ENCODE measurements around the gene IL9.

IL9 gene

GRCh38 chr5:135857630-135858311 lies 37.9 kb downstream of the IL9 start:
- Histone ChIP-seq H3K9me3 (replicated peaks in 1 of 11) (peaks cover 18 to 37% (median 31%) of the 10 kb centered on the region in 11 experiments), H3K4me1 (peaks cover 0 to 33% (median 0%) of the 10 kb centered on the region in 10 experiments; a peak in 5 of 20 replicates), H3K4me2 (no peak overlapping the region), H3K4me3 (no peak overlapping the region), H3K27me3 (no peaks in the 10 kb centered on the region), H3K27ac (no peak overlapping the region), H3K36me3 (no peaks in the 10 kb centered on the region; a peak in 1 of 22 replicates), H3K9ac (no peak overlapping the region), H4K20me1 (no peaks in the 10 kb centered on the region)
- TF ChIP-seq Cebpa-rat (IDR thresholded peaks at IDR 0.05) = no peak

GRCh38 chr5:135851915-135852845 lies 43.5 kb downstream of the IL9 start:
- Histone ChIP-seq H3K27me3 (no peaks in the 10 kb centered on the region), H3K9ac (no peak overlapping the region), H3K27ac (no peak overlapping the region), H3K36me3 (no peaks in the 10 kb centered on the region; a peak in 1 of 22 replicates), H4K20me1 (no peaks in the 10 kb centered on the region), H3K4me3 (no peak overlapping the region), H3K9me3 (replicated peaks in 1 of 11) (peaks cover 12 to 25% (median 17%) of the 10 kb centered on the region in 11 experiments), H3K4me1 (no peaks in the 10 kb centered on the region), H3K4me2 (no peak overlapping the region)
- no peak for TF ChIP-seq Cebpa-rat (IDR thresholded peaks at IDR 0.05)

DNA sequence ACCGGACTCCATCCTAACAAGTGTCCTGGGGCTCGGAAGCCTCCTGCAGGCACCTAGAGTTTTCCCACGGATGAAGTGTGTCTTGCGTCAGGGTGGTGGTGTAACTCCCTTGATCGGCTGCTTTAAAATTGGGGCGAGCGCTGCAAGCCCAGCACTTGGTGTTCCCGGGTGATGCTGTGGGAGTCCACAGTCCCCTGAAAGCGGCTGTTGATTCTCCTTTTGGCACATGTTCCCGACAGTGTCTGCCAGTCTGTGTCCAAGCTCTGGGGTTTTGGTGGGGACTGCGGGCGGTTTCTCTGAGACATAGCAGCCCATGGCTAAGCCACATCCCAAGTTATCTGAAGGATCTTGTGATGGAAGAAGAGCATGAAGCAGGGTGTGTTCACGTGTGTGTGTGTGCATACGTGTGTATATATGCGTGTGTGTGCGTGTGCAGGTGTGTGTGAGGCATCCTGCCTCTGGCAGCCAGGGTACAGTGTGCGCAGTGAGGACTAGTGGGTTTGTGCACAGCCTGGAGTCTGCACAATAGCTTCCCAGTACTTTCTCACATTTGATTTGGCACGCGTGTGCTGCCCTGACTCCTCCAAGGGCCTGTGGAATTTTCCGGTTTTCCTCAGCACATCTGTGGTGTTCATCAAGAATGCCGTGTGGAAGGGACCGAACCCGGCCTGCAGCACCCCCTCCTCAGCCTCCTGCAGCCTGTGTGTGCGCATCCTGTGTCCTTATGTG lies 44.3 kb downstream of the IL9 start:
- H3K27me3 ChIP-seq = no peaks in the 10 kb centered on the region
- H3K4me3 ChIP-seq = no peak overlapping the region
- H3K9ac ChIP-seq = no peak overlapping the region
- H3K9me3 ChIP-seq (replicated peaks in 1 of 11) = peaks cover 12 to 25% (median 17%) of the 10 kb centered on the region in 11 experiments
- no peaks in the 10 kb centered on the region for H4K20me1 ChIP-seq
- TF ChIP-seq Cebpa-rat (IDR thresholded peaks at IDR 0.05) = no peak
- H3K27ac ChIP-seq = no peak overlapping the region
- H3K4me1 ChIP-seq = no peaks in the 10 kb centered on the region
- no peaks in the 10 kb centered on the region; a peak in 1 of 22 replicates for H3K36me3 ChIP-seq
- no peak overlapping the region for H3K4me2 ChIP-seq

DNA sequence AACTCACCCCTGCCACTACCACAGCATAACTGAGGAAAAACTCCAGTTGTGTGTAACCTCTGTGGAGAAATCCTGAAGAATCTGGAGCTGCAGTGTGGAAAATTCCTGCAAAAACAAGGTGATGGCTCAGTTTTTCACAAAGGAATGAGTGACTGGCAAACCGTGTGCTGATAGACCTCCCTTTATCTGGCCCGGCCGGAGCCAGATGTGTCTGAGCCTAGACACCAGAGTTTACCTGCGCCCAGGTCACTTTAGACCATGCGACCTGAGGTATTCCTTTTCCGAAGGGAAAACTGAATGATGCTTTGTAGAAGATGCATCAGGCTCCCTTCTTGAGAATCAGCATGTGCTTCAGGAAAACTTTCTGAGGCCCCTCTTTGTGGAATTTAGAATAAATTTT lies 45.0 kb downstream of the IL9 start:
- Histone ChIP-seq H3K36me3 (no peaks in the 10 kb centered on the region; a peak in 1 of 22 replicates), H3K4me2 (no peak overlapping the region), H3K9me3 (replicated peaks in 1 of 11) (peaks cover 12 to 25% (median 17%) of the 10 kb centered on the region in 11 experiments), H3K4me1 (no peaks in the 10 kb centered on the region), H3K27me3 (no peaks in the 10 kb centered on the region), H3K27ac (no peak overlapping the region), H3K4me3 (no peak overlapping the region), H4K20me1 (no peaks in the 10 kb centered on the region), H3K9ac (no peak overlapping the region)
- no peak for TF ChIP-seq Cebpa-rat (IDR thresholded peaks at IDR 0.05)

DNA sequence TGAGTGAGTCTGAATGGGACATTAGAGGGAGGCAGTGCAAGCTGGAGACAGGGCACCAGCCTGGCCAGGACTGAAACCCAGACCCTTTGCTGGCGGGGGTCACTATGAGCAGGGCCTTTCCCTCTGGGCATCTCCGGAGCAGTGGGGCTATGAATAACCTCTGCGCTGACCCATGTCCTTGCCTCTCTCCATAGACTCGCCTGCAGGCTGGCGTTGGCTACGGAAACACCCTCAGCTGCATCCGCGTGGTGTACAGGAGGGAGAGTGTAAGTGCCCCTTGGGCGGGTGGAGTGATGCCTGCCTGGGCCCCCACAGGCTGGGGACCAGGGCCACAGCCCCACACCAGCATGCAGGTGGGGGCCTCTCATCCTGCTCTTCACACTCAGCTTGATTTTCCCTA lies 45.4 kb downstream of the IL9 start:
- no peaks in the 10 kb centered on the region; a peak in 1 of 20 replicates for H3K4me1 ChIP-seq
- no peak overlapping the region for H3K9ac ChIP-seq
- no peaks in the 10 kb centered on the region for H4K20me1 ChIP-seq
- no peaks in the 10 kb centered on the region; a peak in 1 of 22 replicates for H3K36me3 ChIP-seq
- H3K9me3 ChIP-seq (replicated peaks in 1 of 11) = peaks cover 12 to 25% (median 17%) of the 10 kb centered on the region in 11 experiments
- no peak overlapping the region for H3K4me3 ChIP-seq
- no peak overlapping the region for H3K4me2 ChIP-seq
- no peak overlapping the region for H3K27ac ChIP-seq
- TF ChIP-seq Cebpa-rat (IDR thresholded peaks at IDR 0.05) = no peak
- H3K27me3 ChIP-seq = no peaks in the 10 kb centered on the region

GRCh38 chr5:135847976-135848375 lies 47.7 kb downstream of the IL9 start:
- H3K4me1 ChIP-seq = no peaks in the 10 kb centered on the region; a peak in 1 of 20 replicates
- no peak overlapping the region for H3K9ac ChIP-seq
- no peak for TF ChIP-seq Cebpa-rat (IDR thresholded peaks at IDR 0.05)
- no peaks in the 10 kb centered on the region for H3K27me3 ChIP-seq
- H4K20me1 ChIP-seq = no peaks in the 10 kb centered on the region
- H3K4me3 ChIP-seq = no peak overlapping the region
- H3K4me2 ChIP-seq = no peak overlapping the region
- H3K9me3 ChIP-seq (replicated peaks in 1 of 11) = peaks cover 0 to 8% (median 0%) of the 10 kb centered on the region in 11 experiments; a peak in 4 of 22 replicates
- H3K36me3 ChIP-seq = no peaks in the 10 kb centered on the region
- no peak overlapping the region for H3K27ac ChIP-seq

GRCh38 chr5:135846311-135846710 lies 49.3 kb downstream of the IL9 start:
- H4K20me1 ChIP-seq = no peaks in the 10 kb centered on the region
- no peak overlapping the region for H3K4me2 ChIP-seq
- no peaks in the 10 kb centered on the region; a peak in 1 of 20 replicates for H3K4me1 ChIP-seq
- no peaks in the 10 kb centered on the region for H3K36me3 ChIP-seq
- no peaks in the 10 kb centered on the region for H3K27me3 ChIP-seq
- H3K4me3 ChIP-seq = no peak overlapping the region
- no peaks in the 10 kb centered on the region for H3K9me3 ChIP-seq (replicated peaks in 1 of 11)
- H3K9ac ChIP-seq = no peak overlapping the region
- H3K27ac ChIP-seq = no peak overlapping the region
- TF ChIP-seq Cebpa-rat (IDR thresholded peaks at IDR 0.05) = no peak

DNA sequence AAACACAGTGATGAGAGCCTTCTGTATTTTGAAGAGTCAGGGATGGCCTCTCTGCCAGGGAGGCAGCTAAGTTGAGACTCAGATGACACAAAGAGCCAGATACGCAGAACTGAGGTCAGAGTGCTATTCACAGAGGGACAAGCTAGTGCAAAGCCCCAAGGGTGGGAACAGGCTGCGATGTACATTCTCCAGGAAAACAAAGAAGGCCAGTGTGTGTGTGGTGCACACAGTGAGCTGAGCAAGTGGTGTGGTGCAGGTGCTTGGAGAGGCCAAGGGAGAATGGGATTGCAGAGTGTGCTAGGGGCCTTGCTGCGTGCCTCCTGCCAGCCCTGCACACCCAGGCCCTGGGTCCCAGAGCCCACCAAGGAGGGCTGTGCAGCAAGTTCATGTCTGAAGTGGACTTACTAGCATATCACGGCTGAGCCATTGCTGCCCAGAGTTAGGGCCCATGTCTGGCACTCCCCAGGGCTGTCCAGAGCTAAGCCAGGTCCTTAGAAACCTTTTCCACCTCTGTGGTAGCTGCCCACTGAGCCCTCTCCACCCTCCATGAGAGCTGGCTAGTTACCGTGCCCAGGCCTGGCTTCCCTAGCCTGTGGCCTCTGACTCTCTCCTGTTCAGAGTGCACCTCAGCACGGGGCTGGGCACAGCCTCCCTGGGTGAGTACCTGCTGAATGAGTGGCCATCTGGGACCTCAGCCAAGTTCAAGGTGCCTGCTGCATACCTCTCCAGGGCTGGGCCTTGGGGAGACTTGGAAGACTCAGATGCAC lies 51.9 kb downstream of the IL9 start:
- Histone ChIP-seq H3K27me3 (no peaks in the 10 kb centered on the region), H3K9ac (no peak overlapping the region), H3K36me3 (no peaks in the 10 kb centered on the region), H4K20me1 (no peaks in the 10 kb centered on the region), H3K9me3 (replicated peaks in 1 of 11) (peaks cover 10 to 15% (median 12%) of the 10 kb centered on the region in 11 experiments), H3K4me3 (no peak overlapping the region), H3K4me2 (no peak overlapping the region), H3K4me1 (no peaks in the 10 kb centered on the region; a peak in 1 of 20 replicates), H3K27ac (no peak overlapping the region)
- TF ChIP-seq Cebpa-rat (IDR thresholded peaks at IDR 0.05) = no peak

Measured in BLaER1 treated with 17β-estradiol and CSF1 and Interleukin-3, amounts not matched to agents 10 nM and 100 nM (cell line).